NCI-H1417 (cell line): Measurements from ENCODE around the gene HHLA2.
"Not testable (repeated sequence)": the region's sequence is repeated elsewhere in the genome, so short reads cannot be mapped to it uniquely, and the experiment has no call there.

Experiments
- DNase-seq, 3 experiments: peaks; one replicate each; lab custom pipeline; 2025; lab: John Stamatoyannopoulos, UW

Gene HHLA2

GRCh38 chr3:108296239-108296638 lies at the start of gene HHLA2:
TSS of gene HHLA2 (plus strand) at chr3:108296548. CDS start at chr3:108351814, 55,266 bp downstream.
- DNase-seq, result no peak

GRCh38 chr3:108250626-108251025 lies 45.7 kb upstream of the HHLA2 start:
- no peak for DNase-seq

- DNase-seq, result no peak
Measured at GRCh38 chr3:108251265-108251664, 45.1 kb upstream of the HHLA2 start.

- DNase-seq, result no peak
Measured at GRCh38 chr3:108251844-108252243, 44.5 kb upstream of the HHLA2 start.

- DNase-seq, result no peak
Measured at GRCh38 chr3:108255131-108255530, 41.2 kb upstream of the HHLA2 start.

GRCh38 chr3:108264534-108265298 lies 31.6 kb upstream of the HHLA2 start:
- DNase-seq, result not testable (repeated sequence)

- DNase-seq, result not testable (repeated sequence)
Measured at GRCh38 chr3:108268235-108268634, 28.1 kb upstream of the HHLA2 start.

GRCh38 chr3:108271626-108272025 lies 24.7 kb upstream of the HHLA2 start:
- DNase-seq, result no peak

GRCh38 chr3:108279066-108279465 lies 17.3 kb upstream of the HHLA2 start:
- DNase-seq, result not testable (repeated sequence)

GRCh38 chr3:108280476-108280875 lies 15.9 kb upstream of the HHLA2 start:
- no peak for DNase-seq

GRCh38 chr3:108281670-108282069 lies 14.7 kb upstream of the HHLA2 start:
- DNase-seq, result no peak

- no peak for DNase-seq
Measured at GRCh38 chr3:108283006-108283405, 13.3 kb upstream of the HHLA2 start.

- DNase-seq, result no peak
Measured at GRCh38 chr3:108283989-108284388, 12.4 kb upstream of the HHLA2 start.

- no peak for DNase-seq
Measured at GRCh38 chr3:108285176-108285575, 11.2 kb upstream of the HHLA2 start.

GRCh38 chr3:108287146-108287545 lies 9.2 kb upstream of the HHLA2 start:
- DNase-seq, result no peak

GRCh38 chr3:108288193-108288592 lies 8.2 kb upstream of the HHLA2 start:
- DNase-seq, result not testable (repeated sequence)

GRCh38 chr3:108289159-108289558 lies 7.2 kb upstream of the HHLA2 start:
- DNase-seq, result peak in 1 of 3 experiments; percentile 45

GRCh38 chr3:108292450-108292849 lies 3.9 kb upstream of the HHLA2 start:
- DNase-seq, result no peak

GRCh38 chr3:108292905-108293328 lies 3.4 kb upstream of the HHLA2 start:
- no peak for DNase-seq

- DNase-seq, result no peak
Measured at GRCh38 chr3:108293858-108294257, 2.5 kb upstream of the HHLA2 start.

- DNase-seq, result no peak
Measured at GRCh38 chr3:108295421-108296175, 750 bp upstream of the HHLA2 start.

- no peak for DNase-seq
Measured at GRCh38 chr3:108297647-108298046, 1.3 kb downstream of the HHLA2 start.

- DNase-seq, result no peak
Measured at GRCh38 chr3:108298056-108298455, 1.7 kb downstream of the HHLA2 start.
